GM19395 (cell line): ENCODE measurements around the gene METTL4.

ENCODE experiments used
- ATAC-seq: cut with Tn5 transposase; IDR thresholded peaks from one replicate; pipeline ENCODE4 v1.9.1; 2021; ENCODE audit warnings: mild to moderate bottlenecking, moderate library complexity; ENCODE audit not compliant: unreplicated experiment

Gene METTL4, protein sequence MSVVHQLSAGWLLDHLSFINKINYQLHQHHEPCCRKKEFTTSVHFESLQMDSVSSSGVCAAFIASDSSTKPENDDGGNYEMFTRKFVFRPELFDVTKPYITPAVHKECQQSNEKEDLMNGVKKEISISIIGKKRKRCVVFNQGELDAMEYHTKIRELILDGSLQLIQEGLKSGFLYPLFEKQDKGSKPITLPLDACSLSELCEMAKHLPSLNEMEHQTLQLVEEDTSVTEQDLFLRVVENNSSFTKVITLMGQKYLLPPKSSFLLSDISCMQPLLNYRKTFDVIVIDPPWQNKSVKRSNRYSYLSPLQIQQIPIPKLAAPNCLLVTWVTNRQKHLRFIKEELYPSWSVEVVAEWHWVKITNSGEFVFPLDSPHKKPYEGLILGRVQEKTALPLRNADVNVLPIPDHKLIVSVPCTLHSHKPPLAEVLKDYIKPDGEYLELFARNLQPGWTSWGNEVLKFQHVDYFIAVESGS

DNA sequence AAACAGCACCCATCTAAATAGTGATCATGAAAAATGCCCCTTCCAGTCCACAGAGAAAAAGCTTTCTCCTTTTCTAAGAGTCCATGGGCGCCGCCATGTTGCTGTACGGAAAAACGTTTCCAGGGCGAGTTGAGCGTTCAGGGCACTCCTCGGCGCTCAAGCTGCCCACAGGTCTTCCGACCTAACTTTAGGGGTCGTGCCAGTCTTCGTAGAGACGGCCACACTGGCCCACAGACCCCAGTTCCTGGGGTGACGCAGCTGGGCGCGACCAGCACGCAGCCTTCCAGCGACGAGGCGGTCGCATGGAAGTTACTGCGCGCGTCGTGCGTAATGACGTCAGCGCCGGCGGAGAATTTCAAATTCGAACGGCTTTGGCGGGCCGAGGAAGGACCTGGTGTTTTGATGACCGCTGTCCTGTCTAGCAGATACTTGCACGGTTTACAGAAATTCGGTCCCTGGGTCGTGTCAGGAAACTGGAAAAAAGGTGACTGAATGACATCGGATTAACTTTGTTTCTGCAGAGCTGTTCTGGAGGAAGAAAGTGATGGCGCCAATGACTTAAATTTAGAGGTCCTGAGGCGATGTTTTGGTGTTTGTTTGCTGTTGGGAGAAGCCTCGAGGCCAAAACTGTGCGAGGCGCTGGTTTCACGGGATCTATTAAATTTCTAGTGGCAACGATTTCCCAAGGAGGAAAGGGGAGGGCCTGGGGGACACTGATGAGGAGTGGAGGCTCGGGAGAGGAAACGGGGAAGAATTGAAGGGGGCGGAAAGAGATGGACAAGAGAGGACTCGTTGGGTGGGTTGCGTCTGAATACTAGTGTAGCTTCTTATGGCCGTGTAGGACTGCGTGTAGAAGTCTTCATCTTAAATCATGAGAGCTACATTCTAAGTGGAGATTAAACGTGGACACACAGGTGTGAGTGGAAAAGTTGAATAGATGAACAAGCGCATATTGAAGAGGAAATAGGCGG, at the start of gene METTL4, which contains the start of gene NDC80:
Gene METTL4, minus strand, starts transcription at position 306 of the 971 bp plus-strand sequence. CDS start 4,289 bp downstream, outside the sequence.
Gene NDC80, plus strand, starts transcription at position 358 of the 971 bp plus-strand sequence. CDS start 1,429 bp downstream, outside the sequence.
- peak; percentile 84 for ATAC-seq

DNA sequence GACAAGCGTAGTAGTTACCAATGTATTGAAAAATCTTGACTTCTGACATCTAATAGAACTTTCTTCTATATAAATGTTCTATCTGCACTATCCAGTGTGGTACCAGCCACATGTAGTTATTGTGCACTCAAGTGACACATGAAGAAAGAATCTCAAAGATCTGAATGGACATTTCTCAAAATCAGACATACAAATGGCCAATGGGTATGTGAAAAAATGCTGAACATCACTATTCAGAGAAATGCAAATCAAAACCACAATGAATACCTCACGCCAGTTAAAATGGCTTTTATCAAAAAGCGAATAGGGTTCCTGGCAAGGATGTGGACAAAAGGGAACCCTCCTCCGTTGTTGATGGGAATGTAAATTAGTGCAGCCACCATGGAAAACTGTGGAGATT, 46.7 kb upstream of the METTL4 start:
- ATAC-seq = no peak

DNA sequence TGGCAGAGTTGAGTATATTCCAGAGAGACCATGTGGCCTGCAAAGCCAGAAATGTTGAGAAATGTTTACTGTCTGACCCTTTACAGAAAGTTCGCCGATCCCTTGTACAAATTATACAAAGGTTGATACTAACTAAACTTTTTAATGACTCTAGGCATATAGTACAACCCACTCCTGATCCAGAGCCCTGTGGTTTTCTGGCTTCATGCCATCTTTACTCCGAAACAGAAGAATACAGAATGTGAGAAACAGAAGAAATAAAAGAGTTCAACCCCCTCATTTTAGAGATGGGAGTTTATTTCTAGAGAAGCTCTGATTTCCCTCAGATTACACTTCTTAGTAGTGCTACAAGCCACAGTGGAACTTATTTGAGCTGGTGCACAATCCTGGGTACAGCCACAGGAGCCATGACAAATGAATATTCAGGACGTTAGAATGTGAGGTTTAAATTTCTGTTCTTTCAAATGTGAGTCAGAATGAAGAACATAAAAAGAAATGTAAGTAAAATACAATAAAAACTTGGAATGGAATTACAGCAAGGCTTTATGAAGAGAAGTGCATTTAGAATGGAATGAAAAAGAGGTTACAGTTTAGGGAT, 46.2 kb upstream of the METTL4 start:
- ATAC-seq = no peak

GRCh38 chr18:2612996-2613395, 41.7 kb upstream of the METTL4 start:
- no peak for ATAC-seq

DNA sequence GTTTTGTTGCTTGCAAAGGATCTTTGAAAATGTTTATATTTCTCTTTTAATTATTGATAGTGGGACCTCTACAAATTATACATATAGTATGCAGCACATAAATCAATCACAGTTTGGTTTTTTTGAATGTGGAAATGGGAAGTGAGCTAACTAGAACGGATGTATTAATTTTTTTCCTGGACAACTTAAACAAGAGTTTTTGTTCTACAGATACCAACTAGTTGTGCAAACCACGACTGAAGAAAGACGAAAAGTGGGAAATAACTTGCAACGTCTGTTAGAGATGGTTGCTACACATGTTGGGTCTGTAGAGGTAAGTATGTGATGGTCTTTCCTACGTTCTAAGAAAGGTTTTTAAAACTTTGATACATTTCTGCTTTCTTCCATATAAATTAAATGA, 39.2 kb upstream of the METTL4 start:
- no peak for ATAC-seq

DNA sequence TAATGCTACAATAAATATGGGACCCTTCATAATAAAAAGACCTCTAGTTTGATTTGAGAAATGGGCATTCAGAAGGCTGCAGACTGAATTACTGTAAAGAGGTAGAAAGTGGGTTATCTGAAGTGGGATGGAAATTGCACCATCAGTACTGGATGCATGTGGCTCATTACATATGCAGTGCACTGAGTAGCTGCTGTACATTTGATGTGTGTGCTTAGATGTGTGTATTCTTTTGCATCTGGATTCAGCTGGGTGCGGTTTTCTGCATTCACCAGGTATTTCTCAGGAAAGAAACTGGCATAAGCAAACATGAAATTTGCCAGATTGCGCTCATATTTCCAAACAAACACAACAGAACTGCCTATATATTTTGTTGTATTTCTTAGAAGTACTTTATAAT, 38.3 kb upstream of the METTL4 start:
- no peak for ATAC-seq

GRCh38 chr18:2606335-2606734, 35.0 kb upstream of the METTL4 start:
- no peak for ATAC-seq

DNA sequence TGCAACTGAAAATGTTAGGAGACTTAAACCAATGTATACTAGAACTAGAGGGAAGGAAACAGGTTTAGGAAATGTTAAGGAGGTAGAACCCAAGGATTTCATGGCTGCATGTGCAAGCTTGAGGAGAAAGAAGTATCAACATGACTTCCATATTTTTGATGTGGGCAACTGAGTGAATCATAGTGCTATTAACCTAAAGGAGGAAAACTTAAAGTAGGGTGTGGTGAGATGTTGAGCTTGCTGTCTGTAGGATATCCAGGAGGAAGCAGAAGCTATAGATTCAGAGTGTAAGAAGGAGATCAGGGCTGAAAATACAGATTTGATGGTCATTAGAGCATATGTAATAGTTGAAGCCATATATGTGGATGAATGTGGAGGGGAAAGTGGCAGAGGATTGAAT, 31.5 kb upstream of the METTL4 start:
- ATAC-seq = no peak

DNA sequence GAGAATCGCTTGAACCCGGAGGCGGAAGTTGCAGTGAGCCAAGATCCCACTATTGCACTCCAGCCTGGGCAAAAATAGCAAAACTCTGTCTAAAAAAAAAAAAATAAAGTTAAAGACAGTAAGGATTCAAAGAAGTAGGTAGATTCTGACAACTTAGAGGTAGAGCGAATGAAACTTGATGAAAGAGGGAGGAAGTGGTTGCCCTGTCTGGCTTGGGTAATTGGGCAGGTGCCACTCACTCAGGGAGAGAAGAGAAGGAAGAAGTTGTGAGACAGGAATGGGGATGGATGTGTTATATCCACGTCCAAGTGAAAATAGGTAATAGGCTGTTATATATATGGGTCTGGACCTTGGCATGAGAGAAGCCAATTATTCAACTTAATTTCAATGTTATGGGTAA, 26.3 kb upstream of the METTL4 start:
- no peak for ATAC-seq

DNA sequence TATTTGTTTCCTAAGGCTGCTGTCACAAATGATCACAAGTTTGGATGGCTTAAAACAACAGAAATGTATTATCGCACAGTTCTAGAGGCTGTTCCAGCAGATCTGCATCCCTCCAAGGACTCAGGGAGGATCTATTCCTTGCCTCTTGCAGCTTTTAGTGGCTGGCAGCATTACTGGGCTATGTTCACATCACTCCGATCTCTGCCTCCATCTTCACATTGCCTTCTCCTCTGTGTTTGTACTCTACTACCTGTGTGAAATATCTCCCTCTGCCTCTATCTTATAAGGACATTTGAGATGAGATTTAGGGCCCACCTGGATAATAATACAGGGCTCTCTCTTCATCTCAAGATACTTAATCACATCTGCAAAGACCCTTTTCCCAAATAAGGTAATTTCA, 19.0 kb upstream of the METTL4 start:
- ATAC-seq = no peak

GRCh38 chr18:2589345-2590068, 18.2 kb upstream of the METTL4 start:
- no peak for ATAC-seq

DNA sequence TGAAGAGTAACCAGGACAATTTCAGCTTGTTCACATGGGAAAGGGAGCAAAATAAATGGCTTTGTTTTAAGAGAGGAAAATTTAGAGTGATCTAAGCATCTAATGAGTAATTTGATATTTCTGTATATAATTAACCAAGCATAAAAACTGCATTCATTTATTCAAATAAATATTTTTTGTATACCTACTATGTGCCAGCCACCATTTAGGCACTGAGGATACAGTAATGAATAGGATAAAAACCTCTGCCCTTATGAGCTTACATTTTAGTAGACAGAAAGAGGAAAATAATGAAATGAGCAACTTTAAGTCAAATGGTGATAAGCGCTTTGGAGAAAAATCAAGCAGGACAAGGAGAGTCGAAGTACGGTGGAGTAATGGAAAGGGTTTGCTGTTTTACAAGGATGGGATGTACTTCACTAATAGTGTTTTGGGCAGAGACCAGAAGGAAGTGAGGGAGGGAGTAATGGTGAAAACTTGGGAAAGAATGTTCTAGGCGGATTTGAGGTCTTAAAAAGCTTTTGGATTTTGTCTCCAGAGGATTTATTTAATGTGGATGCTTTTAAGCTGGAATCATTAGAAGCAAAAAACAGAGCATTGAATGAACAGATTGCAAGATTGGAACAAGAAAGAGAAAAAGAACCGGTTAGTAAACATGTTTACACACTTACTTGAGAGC, 17.5 kb upstream of the METTL4 start:
- no peak for ATAC-seq

- ATAC-seq = no peak
Observed at GRCh38 chr18:2587788-2588187, 16.5 kb upstream of the METTL4 start.

DNA sequence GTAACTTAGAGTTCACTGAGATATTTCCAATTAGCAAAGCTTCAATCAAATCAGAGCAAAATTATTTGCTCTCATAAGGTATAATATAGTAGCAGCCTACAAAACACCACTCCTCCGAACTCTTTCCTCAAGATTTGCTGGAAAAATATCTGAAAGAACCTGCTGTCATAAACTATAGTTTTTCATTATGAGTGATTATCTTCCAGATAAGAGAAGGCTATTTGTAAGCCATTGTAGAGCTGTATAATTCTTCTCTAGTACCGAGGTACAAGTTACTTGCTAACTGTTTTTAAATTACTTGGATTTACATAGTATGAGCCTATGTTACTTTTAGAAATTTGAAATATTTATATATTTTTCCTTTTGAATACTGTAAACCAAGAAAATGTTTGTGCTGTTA, 2.1 kb upstream of the METTL4 start:
- no peak for ATAC-seq

GRCh38 chr18:2572892-2573291, 1.6 kb upstream of the METTL4 start:
- ATAC-seq = no peak

DNA sequence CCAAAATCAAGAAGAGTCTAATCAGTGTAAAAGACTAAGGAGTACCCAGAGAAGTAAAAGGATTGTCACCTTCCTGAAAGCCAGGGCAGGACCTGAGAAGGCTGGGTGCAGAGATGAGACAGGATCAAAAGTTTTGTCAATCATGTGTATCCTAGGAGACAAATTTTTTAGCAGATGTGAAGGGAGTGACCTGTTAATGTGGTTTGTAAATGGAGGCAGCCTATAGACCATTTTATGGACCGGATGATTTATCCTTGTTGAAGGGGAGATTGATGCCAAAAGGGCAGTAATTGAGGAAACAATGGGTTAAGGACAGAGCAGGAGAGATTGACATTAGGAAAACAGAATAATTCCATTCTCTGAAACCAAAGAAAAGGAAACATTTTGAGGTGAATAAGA, 865 bp upstream of the METTL4 start:
- peak; percentile 28 for ATAC-seq

DNA sequence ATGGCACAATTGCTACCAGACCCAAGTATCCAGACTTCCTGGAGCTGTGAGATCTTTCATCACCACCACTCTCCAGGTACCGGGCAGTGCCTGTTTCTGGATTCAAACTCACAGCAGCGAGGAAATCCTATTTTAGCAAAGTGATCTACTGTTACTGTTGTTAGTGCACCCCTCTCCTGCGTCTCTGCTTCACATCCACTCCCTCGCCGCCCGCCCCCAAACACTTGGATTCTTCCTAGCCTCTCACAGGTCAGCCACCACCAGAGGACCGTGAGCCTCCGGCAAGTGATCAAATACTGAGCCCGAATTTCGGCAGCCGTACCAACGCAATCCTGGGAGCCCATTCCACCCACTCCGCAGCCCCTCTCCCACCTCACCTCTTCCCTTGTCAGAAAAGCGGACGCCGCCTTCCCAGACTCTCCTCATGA, 519 bp downstream of the METTL4 start:
- peak; percentile 57 for ATAC-seq

- ATAC-seq = no peak
Observed at GRCh38 chr18:2569338-2570207, 1.7 kb downstream of the METTL4 start.

- ATAC-seq = no peak
Observed at GRCh38 chr18:2568605-2569004, 2.7 kb downstream of the METTL4 start.
